GM12874 (cell line): ENCODE measurements around the gene ATXN7L3B.

Experiments used
- CTCF ChIP-seq: IDR thresholded peaks from 2 replicates; pipeline ENCODE4 v1.5.1; 2011; ENCODE audit warnings: low read depth, mild to moderate bottlenecking, control low read depth, low read length, moderate library complexity; ENCODE audit not compliant: insufficient read depth

Gene ATXN7L3B

GRCh38 chr12:74538491-74539258, 1.0 kb downstream of the ATXN7L3B start:
- TF ChIP-seq CTCF: peak; percentile 17; the same call in 1 of the 2 replicates

GRCh38 chr12:74539261-74539660, 1.6 kb downstream of the ATXN7L3B start:
- no peak for TF ChIP-seq CTCF

- no peak for TF ChIP-seq CTCF
Observed at GRCh38 chr12:74539765-74540526, 2.3 kb downstream of the ATXN7L3B start.

- TF ChIP-seq CTCF: no peak
Observed at GRCh38 chr12:74541074-74541473, 3.4 kb downstream of the ATXN7L3B start.

GRCh38 chr12:74547249-74547648, 9.6 kb downstream of the ATXN7L3B start:
- no peak for TF ChIP-seq CTCF

DNA sequence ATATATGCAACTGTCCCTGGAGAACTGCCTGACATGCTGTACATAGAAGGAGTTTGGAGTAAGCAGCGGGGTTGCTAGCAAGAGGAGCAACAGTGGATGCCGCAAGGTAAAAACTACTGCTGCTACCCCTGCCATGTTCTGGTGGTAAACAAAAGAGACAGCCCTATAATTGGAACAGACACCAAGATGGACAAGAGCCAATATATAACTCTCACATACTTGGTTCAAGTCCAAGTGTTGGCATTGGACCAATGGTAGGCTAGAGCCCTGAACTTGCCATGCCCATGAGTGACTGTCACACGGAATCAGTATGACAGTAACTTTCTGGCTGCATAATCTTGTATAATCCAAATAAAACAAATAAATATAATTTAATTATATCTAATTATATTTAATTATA, 13.7 kb downstream of the ATXN7L3B start:
- no peak for TF ChIP-seq CTCF

DNA sequence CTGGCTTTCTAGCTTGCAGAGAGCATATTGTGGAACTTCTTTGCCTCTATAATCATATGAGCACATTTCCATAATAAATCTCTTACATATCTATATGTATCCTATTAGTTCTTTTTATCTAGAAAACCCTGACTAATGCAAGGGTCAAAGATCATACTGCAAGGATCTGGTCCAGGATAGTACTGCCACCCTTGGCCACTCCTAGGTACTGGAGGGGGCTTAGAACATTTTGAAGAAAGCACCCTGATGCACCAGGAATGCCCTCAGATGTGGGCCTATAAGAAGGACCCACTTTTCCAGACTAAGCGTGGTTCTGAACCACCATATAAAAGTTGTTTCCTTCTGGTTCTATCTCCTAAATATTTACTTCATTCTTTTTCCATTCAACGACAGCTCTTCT, 14.6 kb downstream of the ATXN7L3B start:
- peak; percentile 8; the same call in 1 of the 2 replicates for TF ChIP-seq CTCF
